C4-2B (cell line): ENCODE results near the gene SPTBN2.

Experiments used
- CTCF ChIP-seq: fragments of 450-650 bp; conservative IDR thresholded peaks from 2 replicates; pipeline ENCODE4 v1.5.1; 2017; ENCODE audit warnings: mild to moderate bottlenecking
- ZFX ChIP-seq: fragments of 450-650 bp; IDR thresholded peaks from 2 replicates; pipeline ENCODE4 v1.6.1; 2017

DNA sequence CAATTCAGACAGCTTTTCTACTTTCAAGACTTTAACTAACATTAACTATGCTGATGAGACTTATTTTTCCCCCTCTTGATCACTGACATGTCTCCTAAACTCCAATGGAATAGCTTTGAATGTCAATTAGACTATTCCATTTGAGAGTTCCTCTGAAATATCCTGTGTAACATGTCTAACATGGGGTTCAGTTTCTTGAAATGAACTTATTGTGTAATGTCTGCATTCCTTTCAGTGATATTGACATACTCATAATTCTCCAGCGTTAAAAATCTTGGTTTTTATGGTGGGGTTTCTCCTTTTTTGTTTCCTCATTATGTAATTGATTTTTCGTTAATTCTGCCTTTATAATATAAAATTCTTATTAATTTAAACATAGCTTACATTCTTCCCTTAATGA, 37.7 kb upstream of the SPTBN2 start:
- TF ChIP-seq CTCF, result no peak
- no peak for TF ChIP-seq ZFX
